OCI-LY3 (cell line): ENCODE results near the gene ELMO1.

ENCODE experiments used
- H2AFZ ChIP-seq: fragments of 200-600, 300-600 bp; shearing (Covaris generic); 2 replicates; pipeline ENCODE4 v1.6.0; 2014; ENCODE audit warnings: antibody characterized with exemption, low read depth, low read length
- H3K27ac ChIP-seq: fragments of 200-600, 300-600 bp; sonication (generic); 2 replicates; pipeline ENCODE4 v1.5.1; 2014; ENCODE audit warnings: mild to moderate bottlenecking, low read length, moderate library complexity, mixed read lengths
- H3K27me3 ChIP-seq: fragments of 200-600, 300-600 bp; sonication (generic); 2 replicates; pipeline ENCODE4 v1.6.1; 2014; ENCODE audit warnings: low read depth, low read length, mixed read lengths
- H3K36me3 ChIP-seq: fragments of 200-600, 300-600 bp; sonication (generic); replicated peaks from 2 replicates; pipeline ENCODE3; 2014; ENCODE audit warnings: low read depth, low read length, mixed read lengths
- H3K4me1 ChIP-seq: fragments of 300-600, 200-600 bp; sonication (generic); 2 replicates; pipeline ENCODE4 v1.6.1; 2014; ENCODE audit warnings: low read length, mixed read lengths
- H3K4me2 ChIP-seq: fragments of 200-600, 300-600 bp; sonication (generic); 2 replicates; pipeline ENCODE4 v1.6.1; 2014; ENCODE audit warnings: low read length, mixed read lengths
- H3K4me3 ChIP-seq: fragments of 300-600, 200-600 bp; sonication (generic); 2 replicates; pipeline ENCODE4 v1.5.1; 2014; ENCODE audit warnings: antibody characterized with exemption, mild to moderate bottlenecking, low read length, moderate library complexity
- H3K79me2 ChIP-seq: fragments of 300-600, 200-600 bp; shearing (Covaris generic); 2 replicates; pipeline ENCODE4 v1.6.1; 2014; ENCODE audit warnings: mild to moderate bottlenecking, low read length, mixed read lengths
- H3K9ac ChIP-seq: fragments of 300-600, 200-600 bp; shearing (Covaris generic); 2 replicates; pipeline ENCODE4 v1.6.0; 2014; ENCODE audit warnings: mild to moderate bottlenecking, low read length, moderate library complexity
- H3K9me3 ChIP-seq: fragments of 200-600, 300-600 bp; shearing (Covaris generic); 2 replicates; pipeline ENCODE4 v1.6.1; 2014; ENCODE audit warnings: low read length, mixed read lengths; ENCODE audit not compliant: insufficient read depth
- H4K20me1 ChIP-seq: fragments of 200-600, 300-600 bp; sonication (generic); 2 replicates; pipeline ENCODE4 v1.6.1; 2016; ENCODE audit warnings: low read length, mixed read lengths; ENCODE audit not compliant: insufficient read depth
- EZH2phosphoT487 ChIP-seq: fragments of 200-600 bp; shearing (Covaris generic); IDR thresholded peaks from 2 replicates; pipeline ENCODE4 v1.6.1; 2018; ENCODE audit warnings: antibody characterized with exemption, mixed run types, low read depth
- TF ChIP-seq, protein P1 (sequence below): fragments of 200-600, 300-600 bp; sonication (generic); IDR thresholded peaks from 2 replicates; pipeline ENCODE4 v1.5.1; 2014; ENCODE audit warnings: antibody characterized with exemption, low read length, low read depth

ELMO1 gene

DNA sequence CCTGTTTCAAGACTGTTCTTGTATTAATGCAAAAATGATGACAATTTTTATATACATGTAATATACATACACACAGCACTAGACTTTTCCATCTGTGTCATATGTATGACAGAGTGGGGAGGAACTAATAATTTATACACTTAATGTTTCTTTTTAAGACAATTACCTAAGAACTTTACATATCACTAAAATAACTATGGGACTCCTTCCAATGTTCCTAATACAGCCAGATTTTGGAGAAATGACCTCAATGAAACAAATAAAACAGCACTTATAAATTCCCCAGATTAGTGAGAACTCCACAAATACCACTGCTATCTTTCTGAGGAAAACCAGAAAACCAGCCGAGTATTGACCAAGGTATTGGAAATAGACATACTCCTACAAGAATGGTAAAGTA, 199.4 kb downstream of the ELMO1 start:
- no peak overlapping the region for H3K27ac ChIP-seq
- H4K20me1 ChIP-seq = peaks cover 75% of the 10 kb centered on the region
- H3K4me3 ChIP-seq = no peak overlapping the region
- no peak overlapping the region for H2AFZ ChIP-seq
- peaks cover 30% of the 10 kb centered on the region for H3K4me1 ChIP-seq
- H3K9me3 ChIP-seq = no peaks in the 10 kb centered on the region
- no peak overlapping the region for H3K4me2 ChIP-seq
- peaks cover 96% of the 10 kb centered on the region for H3K79me2 ChIP-seq
- H3K9ac ChIP-seq = no peak overlapping the region
- H3K27me3 ChIP-seq = no peaks in the 10 kb centered on the region
- peaks cover 15% of the 10 kb centered on the region for H3K36me3 ChIP-seq
- TF ChIP-seq EZH2phosphoT487 = no peak
- TF ChIP-seq, protein P1, sequence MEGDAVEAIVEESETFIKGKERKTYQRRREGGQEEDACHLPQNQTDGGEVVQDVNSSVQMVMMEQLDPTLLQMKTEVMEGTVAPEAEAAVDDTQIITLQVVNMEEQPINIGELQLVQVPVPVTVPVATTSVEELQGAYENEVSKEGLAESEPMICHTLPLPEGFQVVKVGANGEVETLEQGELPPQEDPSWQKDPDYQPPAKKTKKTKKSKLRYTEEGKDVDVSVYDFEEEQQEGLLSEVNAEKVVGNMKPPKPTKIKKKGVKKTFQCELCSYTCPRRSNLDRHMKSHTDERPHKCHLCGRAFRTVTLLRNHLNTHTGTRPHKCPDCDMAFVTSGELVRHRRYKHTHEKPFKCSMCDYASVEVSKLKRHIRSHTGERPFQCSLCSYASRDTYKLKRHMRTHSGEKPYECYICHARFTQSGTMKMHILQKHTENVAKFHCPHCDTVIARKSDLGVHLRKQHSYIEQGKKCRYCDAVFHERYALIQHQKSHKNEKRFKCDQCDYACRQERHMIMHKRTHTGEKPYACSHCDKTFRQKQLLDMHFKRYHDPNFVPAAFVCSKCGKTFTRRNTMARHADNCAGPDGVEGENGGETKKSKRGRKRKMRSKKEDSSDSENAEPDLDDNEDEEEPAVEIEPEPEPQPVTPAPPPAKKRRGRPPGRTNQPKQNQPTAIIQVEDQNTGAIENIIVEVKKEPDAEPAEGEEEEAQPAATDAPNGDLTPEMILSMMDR = no peak

- Histone ChIP-seq H3K27ac (peak overlapping the region; percentile 75), H3K4me3 (peak overlapping the region; percentile 41), H4K20me1 (peaks cover 70% of the 10 kb centered on the region), H2AFZ (no peak overlapping the region), H3K27me3 (no peaks in the 10 kb centered on the region), H3K4me2 (peak overlapping the region; percentile 73), H3K9ac (peak overlapping the region; percentile 17; the same call in 1 of the 2 replicates), H3K79me2 (peaks cover 92% of the 10 kb centered on the region), H3K9me3 (no peaks in the 10 kb centered on the region), H3K36me3 (peaks cover 15% of the 10 kb centered on the region), H3K4me1 (peaks cover 30% of the 10 kb centered on the region)
- TF ChIP-seq, protein P1 = no peak
- no peak for TF ChIP-seq EZH2phosphoT487
These were observed 200.2 kb downstream of the ELMO1 start for GRCh38 chr7:37248396-37248861.

GRCh38 chr7:37247861-37248260, 200.8 kb downstream of the ELMO1 start:
- Histone ChIP-seq H3K79me2 (peaks cover 87% of the 10 kb centered on the region), H2AFZ (no peak overlapping the region), H3K9ac (0 out of 2 replicates have a peak overlapping the region, but pooled peaks have one; percentile 34), H3K4me2 (peak overlapping the region; percentile 73), H3K36me3 (peaks cover 15% of the 10 kb centered on the region), H4K20me1 (peaks cover 68% of the 10 kb centered on the region), H3K4me3 (peak overlapping the region; percentile 41), H3K4me1 (peaks cover 30% of the 10 kb centered on the region), H3K27me3 (no peaks in the 10 kb centered on the region), H3K9me3 (no peaks in the 10 kb centered on the region), H3K27ac (peak overlapping the region; percentile 75)
- TF ChIP-seq EZH2phosphoT487 = no peak
- TF ChIP-seq, protein P1 = no peak

DNA sequence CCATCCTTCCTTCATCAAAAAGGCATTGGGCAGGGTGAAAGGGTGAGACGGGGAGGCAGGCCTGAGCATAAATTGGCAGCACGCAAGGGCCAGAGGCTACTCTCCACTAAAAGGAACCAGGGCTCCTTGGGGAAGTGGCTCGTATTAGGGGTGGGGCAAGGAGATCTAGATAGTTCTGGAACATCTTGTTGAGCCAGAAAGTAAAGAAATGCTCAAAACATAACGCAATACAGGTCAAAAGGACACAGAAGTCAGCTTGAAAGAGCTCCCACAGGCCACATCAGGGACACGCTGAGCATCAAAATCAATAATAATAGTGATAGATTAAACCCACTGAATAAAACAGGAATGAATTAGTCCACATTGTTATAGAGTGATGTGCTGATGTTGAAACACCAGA, 203.1 kb downstream of the ELMO1 start:
- H3K9ac ChIP-seq = no peak overlapping the region
- H3K36me3 ChIP-seq = peaks cover 16% of the 10 kb centered on the region
- no peak overlapping the region for H3K27ac ChIP-seq
- peaks cover 53% of the 10 kb centered on the region for H4K20me1 ChIP-seq
- no peak overlapping the region for H2AFZ ChIP-seq
- peaks cover 30% of the 10 kb centered on the region for H3K4me1 ChIP-seq
- H3K4me3 ChIP-seq = no peak overlapping the region
- peaks cover 70% of the 10 kb centered on the region for H3K79me2 ChIP-seq
- no peak overlapping the region for H3K4me2 ChIP-seq
- no peaks in the 10 kb centered on the region for H3K9me3 ChIP-seq
- TF ChIP-seq, protein P1 = no peak
- TF ChIP-seq EZH2phosphoT487 = no peak
- no peaks in the 10 kb centered on the region for H3K27me3 ChIP-seq
